Ectodermal cell (in vitro differentiated cells): Measurements from ENCODE around the gene CDC42.

ENCODE experiments used
- H3K27ac ChIP-seq: 2 replicates; pipeline ENCODE4 v1.7.0; 2013; ENCODE audit warnings: mild to moderate bottlenecking, low read depth, low read length; ENCODE audit not compliant: insufficient read depth, poor library complexity, severe bottlenecking
- H3K27me3 ChIP-seq: 2 replicates; pipeline ENCODE4 v1.7.0; 2013; ENCODE audit warnings: mild to moderate bottlenecking, low read length; ENCODE audit not compliant: insufficient read depth, control insufficient read depth, poor library complexity, severe bottlenecking
- H3K36me3 ChIP-seq: one replicate; pipeline ENCODE4 v1.7.0; 2013; ENCODE audit warnings: low read length; ENCODE audit not compliant: control insufficient read depth, insufficient read depth
- H3K4me1 ChIP-seq: one replicate; pipeline ENCODE4 v1.7.0; 2013; ENCODE audit warnings: low read length; ENCODE audit not compliant: control insufficient read depth, insufficient read depth
- H3K4me3 ChIP-seq: 2 replicates; pipeline ENCODE4 v1.7.0; 2013; ENCODE audit warnings: low read depth, low read length, control low read depth; ENCODE audit not compliant: insufficient read depth
- H3K9me3 ChIP-seq: 2 replicates; pipeline ENCODE4 v1.7.0; 2013; ENCODE audit warnings: mild to moderate bottlenecking, low read length, moderate library complexity; ENCODE audit not compliant: control insufficient read depth
- WGBS, 2 experiments: methylation state at CpG; one replicate each; pipeline ENCODE4 v1.1.7; 2013; ENCODE audit warnings: missing lambda C conversion rate in 2 of 2; 5-methylcytosine and 5-hydroxymethylcytosine counted together

Gene CDC42

DNA sequence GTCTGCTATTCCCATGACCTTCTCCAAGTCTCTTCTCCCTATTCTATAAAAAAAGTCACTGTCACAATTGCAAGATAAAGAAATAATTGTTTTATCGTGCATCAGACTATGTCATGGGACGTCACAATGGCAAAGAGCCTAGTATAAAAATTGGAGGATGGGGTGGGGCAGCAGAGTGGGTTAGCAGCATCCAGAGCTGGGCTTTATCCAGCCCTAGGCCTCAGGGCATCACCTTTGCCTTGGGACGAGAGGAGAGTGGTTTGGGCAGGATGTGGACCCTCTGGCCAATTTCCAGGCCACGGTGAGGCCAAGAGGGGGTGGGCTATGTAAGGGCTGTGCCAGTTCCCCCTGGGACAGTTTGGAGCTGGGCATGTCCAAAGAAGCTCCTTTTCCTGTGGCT lies 64.7 kb downstream of the CDC42 start:
- Histone ChIP-seq H3K27ac (no peak overlapping the region), H3K27me3 (no peaks in the 10 kb centered on the region)
- WGBS, 2 experiments: 95 to 96% methylated on average over 4 of the region's 4 CpGs

DNA sequence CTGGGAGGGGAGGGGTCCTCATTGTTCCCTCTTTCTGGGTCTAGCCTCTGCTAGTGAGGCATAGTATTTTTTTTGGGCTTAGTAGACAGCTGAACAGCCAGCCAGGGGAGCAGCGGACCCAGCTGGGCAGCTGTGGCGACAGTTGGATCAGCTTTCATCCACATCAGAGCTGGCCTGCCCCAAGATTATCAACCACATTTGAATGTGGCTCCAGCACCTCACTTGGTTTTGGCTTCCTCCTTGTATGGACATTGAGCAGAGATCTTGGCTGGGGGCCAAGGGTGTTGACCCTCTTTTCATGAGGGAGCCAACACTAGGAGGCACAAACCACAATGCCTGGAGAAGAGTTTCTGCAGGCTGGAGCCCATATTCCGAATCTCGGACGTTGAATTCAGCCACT lies 65.3 kb downstream of the CDC42 start:
- no peak overlapping the region for H3K27ac ChIP-seq
- peaks cover 31% of the 10 kb centered on the region for H3K4me1 ChIP-seq
- no peaks in the 10 kb centered on the region for H3K36me3 ChIP-seq
- WGBS, 2 experiments: 94% methylated on average over 5 of the region's 5 CpGs
- H3K27me3 ChIP-seq: no peaks in the 10 kb centered on the region
- no peak overlapping the region for H3K4me3 ChIP-seq
- no peaks in the 10 kb centered on the region for H3K9me3 ChIP-seq

More for the DNA sequence above, 64.7 kb downstream of the CDC42 start:
- Histone ChIP-seq H3K9me3 (no peaks in the 10 kb centered on the region), H3K4me1 (peaks cover 29% of the 10 kb centered on the region), H3K4me3 (no peak overlapping the region), H3K36me3 (no peaks in the 10 kb centered on the region)

DNA sequence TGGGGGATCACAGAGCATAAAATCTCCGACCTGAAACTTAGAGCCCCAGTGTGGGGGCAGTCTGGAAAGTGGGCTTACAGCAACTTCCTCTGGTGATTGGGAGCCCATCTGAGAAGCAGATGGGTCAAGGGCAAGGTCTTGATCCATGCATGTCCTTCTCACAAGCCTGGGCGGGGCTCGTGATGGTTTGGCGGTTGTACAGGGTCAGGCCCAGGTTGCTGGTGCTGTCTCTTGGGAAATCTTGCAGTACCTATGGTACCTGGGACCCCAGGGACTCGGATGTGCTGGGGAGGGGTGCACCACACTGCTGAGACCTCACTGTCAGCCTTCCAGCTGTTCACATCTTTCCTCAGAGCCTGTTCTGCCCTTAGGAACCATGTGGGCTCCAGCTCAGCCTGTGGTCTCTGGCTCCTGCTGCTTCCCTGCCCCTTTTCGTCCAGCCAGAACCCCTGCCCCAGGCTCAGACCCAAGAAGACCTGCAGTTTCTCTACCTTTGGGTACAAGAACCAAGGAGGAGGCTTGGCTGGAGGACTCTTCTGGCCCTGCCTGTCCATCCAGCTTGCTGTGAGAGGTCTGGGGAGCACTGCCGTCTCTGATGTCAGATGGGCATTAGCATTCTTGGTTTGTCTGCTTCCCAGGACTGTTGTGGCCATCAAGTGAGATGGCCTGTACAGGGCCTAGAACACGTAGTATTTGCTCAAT lies 65.9 kb downstream of the CDC42 start:
- Histone ChIP-seq H3K4me3 (no peak overlapping the region), H3K27ac (no peak overlapping the region), H3K36me3 (no peaks in the 10 kb centered on the region), H3K9me3 (no peaks in the 10 kb centered on the region), H3K27me3 (no peaks in the 10 kb centered on the region), H3K4me1 (peaks cover 32% of the 10 kb centered on the region)
- 83% methylated on average over 8 of the region's 8 CpGs for WGBS, 2 experiments

DNA sequence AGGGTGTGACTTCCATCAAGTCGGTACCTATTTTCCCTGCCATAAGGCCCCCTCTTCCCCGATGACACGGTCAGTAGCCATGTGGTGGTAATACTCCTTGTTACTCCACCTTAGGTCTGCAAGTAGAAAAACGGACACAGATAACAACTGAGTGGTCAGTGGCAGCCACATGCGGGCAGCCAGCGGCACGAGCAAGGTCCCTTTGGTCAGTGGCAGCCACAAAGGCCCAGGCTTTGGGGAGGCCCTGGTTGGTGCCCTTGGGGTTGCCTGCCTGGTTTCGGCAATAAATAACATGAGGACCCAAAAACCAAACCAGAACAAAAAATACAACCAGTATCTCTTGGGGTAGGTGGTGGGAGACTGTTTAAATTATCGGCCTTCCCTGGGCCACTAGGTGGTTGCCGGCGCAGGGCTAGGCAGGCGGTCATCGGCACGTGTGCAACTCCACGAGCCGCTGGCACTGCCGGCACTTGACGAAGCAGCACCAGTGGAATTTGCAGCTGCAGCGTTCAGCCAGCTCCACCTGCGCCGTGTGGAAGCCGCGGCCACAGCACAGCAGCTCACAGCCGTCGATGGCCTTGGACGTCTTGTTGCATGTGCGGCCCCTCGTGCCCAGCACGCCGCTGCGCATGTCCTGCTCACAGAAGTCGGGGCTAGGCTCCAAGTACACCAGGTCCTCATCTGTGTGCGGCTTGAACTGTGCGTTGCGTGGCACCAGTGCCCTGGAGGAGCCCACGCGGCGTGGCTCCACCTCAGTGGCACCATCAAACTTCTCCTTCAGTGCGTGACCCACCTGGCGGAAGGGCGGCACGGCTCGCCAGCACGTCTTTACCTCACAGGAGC lies 67.3 kb downstream of the CDC42 start:
- WGBS, 2 experiments: 96 to 97% methylated on average over 43 to 44 of the region's 44 CpGs

DNA sequence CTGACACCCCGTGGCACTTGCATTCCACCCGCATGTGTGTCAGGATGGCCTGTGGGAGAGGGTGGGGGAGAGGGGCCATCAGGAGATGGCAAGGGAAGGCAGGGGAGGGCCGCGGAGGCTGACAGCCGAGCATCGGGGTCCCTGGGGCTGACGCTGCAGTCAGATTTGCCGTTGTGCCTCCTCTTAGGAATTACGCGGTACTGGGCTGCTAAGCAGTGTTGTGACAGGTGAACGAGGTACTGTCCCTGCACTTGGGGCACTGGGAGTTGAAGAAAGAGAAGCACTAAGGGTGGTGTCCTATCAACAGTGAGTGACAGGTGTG lies 67.9 kb downstream of the CDC42 start:
- Histone ChIP-seq H3K4me3 (no peak overlapping the region), H3K4me1 (peaks cover 25% of the 10 kb centered on the region)
- 94% methylated on average over 11 of the region's 11 CpGs for WGBS, 2 experiments

More for the DNA sequence above, 67.3 kb downstream of the CDC42 start:
- no peak overlapping the region for H3K4me3 ChIP-seq
- no peaks in the 10 kb centered on the region for H3K36me3 ChIP-seq
- peaks cover 29% of the 10 kb centered on the region for H3K4me1 ChIP-seq
- no peaks in the 10 kb centered on the region for H3K27me3 ChIP-seq
- no peak overlapping the region for H3K27ac ChIP-seq
- no peaks in the 10 kb centered on the region for H3K9me3 ChIP-seq

DNA sequence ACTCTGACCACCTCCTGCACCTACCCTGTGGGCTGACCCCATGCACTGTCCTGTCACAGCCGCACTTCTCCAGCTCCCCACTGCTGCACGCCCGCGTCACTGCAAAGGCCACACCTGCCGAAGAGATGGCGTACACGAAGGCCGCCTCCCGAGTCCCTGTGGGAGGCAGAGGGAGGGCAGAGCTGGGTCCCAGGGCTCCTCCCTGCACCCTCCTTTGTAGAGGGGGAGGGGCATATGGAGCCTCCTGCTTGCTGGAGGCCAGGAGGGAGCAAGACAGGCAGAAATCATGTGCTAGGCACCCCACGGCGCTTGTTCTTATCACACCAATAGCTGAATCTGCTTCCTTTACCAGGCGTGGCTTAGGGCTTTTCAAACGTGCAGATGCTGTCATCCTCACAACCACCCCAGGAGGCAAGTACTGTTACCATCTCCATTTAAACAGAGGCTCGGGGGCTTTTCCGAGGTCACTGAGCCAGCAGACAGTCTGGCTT lies 69.0 kb downstream of the CDC42 start:
- 53 to 59% methylated on average over 15 of the region's 15 CpGs for WGBS, 2 experiments
- H3K9me3 ChIP-seq: no peaks in the 10 kb centered on the region
- no peak overlapping the region for H3K27ac ChIP-seq
- no peaks in the 10 kb centered on the region for H3K36me3 ChIP-seq
- H3K4me3 ChIP-seq: no peak overlapping the region
- H3K4me1 ChIP-seq: peaks cover 21% of the 10 kb centered on the region
- H3K27me3 ChIP-seq: no peaks in the 10 kb centered on the region

More for the DNA sequence above, 67.9 kb downstream of the CDC42 start:
- Histone ChIP-seq H3K9me3 (no peaks in the 10 kb centered on the region), H3K27ac (no peak overlapping the region), H3K36me3 (no peaks in the 10 kb centered on the region), H3K27me3 (no peaks in the 10 kb centered on the region)

DNA sequence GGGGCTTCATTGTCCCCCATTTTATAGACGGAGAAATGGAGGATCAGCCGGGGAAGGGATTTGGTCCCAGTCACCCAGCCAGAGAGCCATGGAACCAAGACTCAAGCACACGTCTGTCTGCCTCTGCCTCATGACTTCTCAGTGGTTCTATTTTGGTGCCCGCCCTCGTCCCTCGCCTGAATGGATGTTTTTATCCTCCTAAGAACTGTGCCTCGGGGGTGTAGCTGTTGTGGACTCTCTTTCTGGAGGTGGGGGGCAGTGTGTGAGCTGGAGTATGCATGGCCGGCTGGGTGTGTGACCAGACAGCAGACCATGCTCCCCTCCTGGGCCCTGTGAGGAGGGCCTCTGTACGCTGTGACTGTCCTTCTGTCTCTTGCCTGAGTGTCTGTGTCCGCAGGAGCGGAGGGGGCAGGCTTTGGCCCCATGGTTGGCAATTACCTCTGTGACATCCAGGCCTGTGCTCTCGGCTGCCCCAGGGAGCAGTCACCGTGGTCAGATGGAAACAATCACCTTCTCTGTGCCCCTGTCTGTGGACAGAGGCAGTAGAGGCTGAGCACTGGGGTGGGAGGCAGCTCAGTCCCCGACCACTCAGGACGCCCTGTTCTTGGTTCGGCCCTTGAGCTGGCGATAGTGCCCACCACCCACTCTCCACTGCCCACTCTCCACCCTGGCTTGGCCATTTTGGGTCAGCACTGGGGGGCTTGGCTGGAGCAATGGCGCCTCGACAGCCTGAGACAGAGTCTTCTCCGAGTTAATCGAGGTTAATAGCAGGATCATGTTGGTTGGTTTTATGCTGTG lies 70.0 kb downstream of the CDC42 start:
- no peak overlapping the region for H3K4me3 ChIP-seq
- 81 to 84% methylated on average over 21 of the region's 21 CpGs for WGBS, 2 experiments
- H3K36me3 ChIP-seq: no peaks in the 10 kb centered on the region
- no peak overlapping the region for H3K27ac ChIP-seq
- H3K27me3 ChIP-seq: no peaks in the 10 kb centered on the region
- H3K9me3 ChIP-seq: no peaks in the 10 kb centered on the region
- H3K4me1 ChIP-seq: peaks cover 20% of the 10 kb centered on the region

DNA sequence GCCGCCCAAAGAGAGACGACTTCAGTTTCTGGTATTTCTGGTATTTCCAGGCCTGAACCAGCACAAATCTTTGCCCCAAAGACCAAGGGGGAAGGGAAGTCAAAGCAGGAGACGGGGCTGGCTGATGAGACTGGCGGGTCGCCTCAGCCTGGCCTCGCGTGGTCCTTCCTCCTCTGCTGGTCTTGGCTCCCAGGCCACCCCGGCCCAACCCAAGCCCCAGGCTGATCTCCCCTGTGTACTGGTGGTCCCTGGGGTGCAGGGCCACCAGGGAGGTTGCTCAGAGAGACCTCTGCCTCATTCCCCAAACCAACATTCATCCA lies 70.5 kb downstream of the CDC42 start:
- Histone ChIP-seq H3K27me3 (no peaks in the 10 kb centered on the region), H3K9me3 (no peaks in the 10 kb centered on the region), H3K27ac (no peak overlapping the region), H3K36me3 (no peaks in the 10 kb centered on the region), H3K4me1 (peaks cover 20% of the 10 kb centered on the region), H3K4me3 (no peak overlapping the region)
- WGBS, 2 experiments: 84 to 89% methylated on average over 8 of the region's 8 CpGs

DNA sequence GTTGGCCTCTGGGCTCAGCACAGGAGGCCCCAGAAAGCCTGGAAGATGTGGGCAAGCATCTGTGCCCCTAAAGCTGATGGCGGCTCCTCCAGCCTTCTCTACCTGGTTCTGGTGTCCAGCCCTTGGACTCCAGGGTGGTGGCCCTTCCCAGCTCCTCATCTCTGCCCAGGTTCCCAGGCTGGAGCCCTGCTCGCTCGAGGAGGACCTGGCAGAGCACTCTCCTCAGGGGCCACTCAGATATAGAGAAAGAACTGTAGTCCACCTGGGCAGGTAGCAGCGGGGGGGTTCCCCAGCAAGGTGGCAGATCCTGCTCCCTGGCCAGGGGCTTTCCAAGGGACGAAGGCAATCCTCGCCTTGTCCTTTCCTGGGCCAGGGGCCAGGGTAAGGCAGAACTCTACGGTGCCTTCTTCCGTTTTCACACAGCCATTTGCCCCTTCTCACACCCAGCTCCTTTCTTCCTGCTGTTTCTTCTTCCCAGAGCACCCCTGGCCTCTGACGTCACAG lies 71.4 kb downstream of the CDC42 start:
- Histone ChIP-seq H3K27me3 (no peaks in the 10 kb centered on the region), H3K4me1 (peaks cover 20% of the 10 kb centered on the region), H3K9me3 (no peaks in the 10 kb centered on the region), H3K4me3 (no peak overlapping the region), H3K36me3 (no peaks in the 10 kb centered on the region), H3K27ac (no peak overlapping the region)
- 93 to 94% methylated on average over 9 of the region's 9 CpGs for WGBS, 2 experiments
